GM23338 (cell line): Measurements from ENCODE around the gene SPOUT1. TPM values are rescaled to one million over a fixed set of nuclear protein-coding genes. Genes with fewer than 3 reads are reported as not detected.

Source experiments
- ATAC-seq: fragments of 200-7000 bp; cut with Tn5 transposase; 3 replicates; pipeline ENCODE4 v1.9.1; 2020
- DNase-seq: peaks from one replicate; pipeline ENCODE4 v3.0.0-alpha.2; 2015; ENCODE audit warnings: low spot score
- H2AFZ ChIP-seq: fragments of 200-600 bp; sonication (generic); 2 replicates; pipeline ENCODE4 v1.8.0; 2016; ENCODE audit warnings: antibody characterized with exemption, mild to moderate bottlenecking, moderate library complexity
- H3F3A ChIP-seq: fragments of 200-600 bp; sonication (generic); replicated peaks from 2 replicates; pipeline ENCODE4 v1.8.0; 2017; ENCODE audit warnings: antibody characterized with exemption, mixed run types, low read depth
- H3K27ac ChIP-seq: fragments of 200-600 bp; sonication (generic); 2 replicates; pipeline ENCODE4 v1.6.1; 2016; ENCODE audit warnings: low read depth
- H3K27me3 ChIP-seq: fragments of 200-600 bp; sonication (generic); 2 replicates; pipeline ENCODE4 v1.8.0; 2016; ENCODE audit warnings: mild to moderate bottlenecking, mixed run types, moderate library complexity; ENCODE audit not compliant: insufficient read depth
- H3K36me3 ChIP-seq: fragments of 200-600 bp; sonication (generic); 2 replicates; pipeline ENCODE4 v1.8.0; 2016; ENCODE audit warnings: mild to moderate bottlenecking; ENCODE audit not compliant: insufficient read depth
- H3K4me1 ChIP-seq: fragments of 200-600 bp; sonication (generic); 2 replicates; pipeline ENCODE4 v1.8.0; 2016; ENCODE audit warnings: mild to moderate bottlenecking, moderate library complexity; ENCODE audit not compliant: insufficient read depth
- H3K4me2 ChIP-seq: fragments of 200-600 bp; sonication (generic); 2 replicates; pipeline ENCODE4 v1.7.1; 2017; ENCODE audit warnings: mixed run types
- H3K4me3 ChIP-seq: fragments of 200-600 bp; sonication (generic); 2 replicates; pipeline ENCODE4 v1.6.1; 2016; ENCODE audit warnings: mixed run types
- H3K79me2 ChIP-seq: fragments of 200-600 bp; sonication (generic); replicated peaks from 2 replicates; pipeline ENCODE4 v1.8.0; 2017; ENCODE audit warnings: mild to moderate bottlenecking; ENCODE audit not compliant: insufficient read depth
- H3K9me2 ChIP-seq: fragments of 200-600 bp; sonication (generic); 2 replicates; pipeline ENCODE4 v1.8.0; 2017; ENCODE audit not compliant: insufficient read depth
- H4K20me1 ChIP-seq: fragments of 200-600 bp; sonication (generic); replicated peaks from 2 replicates; pipeline ENCODE4 v1.8.0; 2017; ENCODE audit warnings: mild to moderate bottlenecking; ENCODE audit not compliant: insufficient read depth
- H3K27ac Mint-ChIP-seq: 2 replicates; pipeline ENCODE4 v1.8.0; 2020; ENCODE audit warnings: inconsistent platforms, mild to moderate bottlenecking, moderate library complexity, mixed read lengths
- H3K27me3 Mint-ChIP-seq: 3 replicates; pipeline ENCODE4 v1.8.0; 2022; ENCODE audit warnings: low read depth, mild to moderate bottlenecking, moderate library complexity, mixed read lengths, inconsistent platforms; ENCODE audit not compliant: insufficient read depth, poor library complexity
- H3K36me3 Mint-ChIP-seq: 3 replicates; pipeline ENCODE4 v1.8.0; 2021; ENCODE audit warnings: low read depth, mild to moderate bottlenecking, inconsistent platforms, moderate library complexity, mixed read lengths
- H3K4me1 Mint-ChIP-seq: 3 replicates; pipeline ENCODE4 v1.8.0; 2020; ENCODE audit warnings: mild to moderate bottlenecking, inconsistent platforms, mixed read lengths
- H3K4me3 Mint-ChIP-seq: 3 replicates; pipeline ENCODE4 v1.8.0; 2021; ENCODE audit warnings: moderate library complexity, mild to moderate bottlenecking, inconsistent platforms, mixed read lengths
- H3K9me3 Mint-ChIP-seq: 3 replicates; pipeline ENCODE4 v1.8.0; 2020; ENCODE audit warnings: moderate library complexity, mild to moderate bottlenecking, inconsistent platforms, mixed read lengths
- EZH2phosphoT487 ChIP-seq: fragments of 200-600 bp; sonication (generic); IDR thresholded peaks from one replicate; pipeline ENCODE4 v1.8.1; 2018; ENCODE audit warnings: antibody characterized with exemption; ENCODE audit not compliant: unreplicated experiment
- JUNB ChIP-seq: IDR thresholded peaks from one replicate; pipeline ENCODE4 v1.6.1; 2016; ENCODE audit warnings: antibody characterized with exemption; ENCODE audit not compliant: unreplicated experiment
- NANOG ChIP-seq: IDR thresholded peaks from 2 replicates; pipeline ENCODE4 v1.6.1; 2016; ENCODE audit warnings: antibody characterized with exemption, borderline replicate concordance
- POLR2AphosphoS5 ChIP-seq: IDR thresholded peaks from 2 replicates; pipeline ENCODE4 v1.6.1; 2016; ENCODE audit warnings: antibody characterized with exemption, low read depth
- STAT1 ChIP-seq: IDR thresholded peaks from one replicate; pipeline ENCODE4 v1.6.1; 2016; ENCODE audit warnings: antibody characterized with exemption; ENCODE audit not compliant: unreplicated experiment
- ZNF114 ChIP-seq: fragments of 250-450 bp; sonication (Bioruptor Pico); IDR thresholded peaks from 2 replicates; pipeline ENCODE4 v1.5.0; 2020; ENCODE audit warnings: mild to moderate bottlenecking, moderate library complexity
- ZNF331 ChIP-seq: fragments of 250-450 bp; sonication (Bioruptor Pico); IDR thresholded peaks from 2 replicates; pipeline ENCODE4 v1.5.0; 2020; ENCODE audit warnings: low read depth, mild to moderate bottlenecking, moderate library complexity
- polyA plus RNA-seq: library from polyadenylated mRNA; unstranded; fragments of >200 nt; fragmentation: Nextera tagmentation; extraction: Ambion mirVana; gene quantifications from 2 replicates; pipeline ENCODE4 v1.2.1, GENCODE V29; 2016
- total RNA-seq: library from RNA; depleted of rRNA; stranded (reverse); fragments of >200 nt; shearing (Covaris generic); gene quantifications from 2 replicates; pipeline ENCODE4 v1.2.3, GENCODE V29; 2014
- TF ChIP-seq, protein P1 (sequence below): fragments of 250-450 bp; sonication (Bioruptor Pico); IDR thresholded peaks from 2 replicates; pipeline ENCODE4 v1.5.0; 2020; ENCODE audit warnings: mild to moderate bottlenecking, moderate library complexity

Gene SPOUT1
- total and polyA plus RNA-seq, 2 experiments from 2014 or later: 28.5 to 50.9 TPM

- no peaks in the 10 kb centered on the region for H3K27me3 ChIP-seq
- no peaks in the 10 kb centered on the region for H3K9me3 Mint-ChIP-seq
- H4K20me1 ChIP-seq: no peaks in the 10 kb centered on the region; the same call in 1 of the 2 replicates
- no peaks in the 10 kb centered on the region for H3K9me2 ChIP-seq
- no peaks in the 10 kb centered on the region for H3K4me1 ChIP-seq
- no peak overlapping the region for H3K27ac Mint-ChIP-seq
- H2AFZ ChIP-seq: no peak overlapping the region
- peaks cover 24% of the 10 kb centered on the region for H3K36me3 Mint-ChIP-seq
- DNase-seq (no peak), ATAC-seq (no peak)
- H3K4me3 ChIP-seq: no peak overlapping the region
- H3K36me3 ChIP-seq: peaks cover 7% of the 10 kb centered on the region; the same call in 1 of the 2 replicates
- no peaks in the 10 kb centered on the region for H3K79me2 ChIP-seq
- no peaks in the 10 kb centered on the region for H3K4me1 Mint-ChIP-seq
- no peak overlapping the region for H3K27ac ChIP-seq
- H3F3A ChIP-seq: 0 out of 2 replicates have a peak, but pooled peaks cover 4% of the 10 kb centered on the region
- no peak overlapping the region for H3K4me3 Mint-ChIP-seq
- TF ChIP-seq ZNF331: no peak
- TF ChIP-seq EZH2phosphoT487: no peak
- TF ChIP-seq POLR2AphosphoS5: no peak
- TF ChIP-seq ZNF114 (CRISPR knock-in tag): no peak
- no peak for TF ChIP-seq JUNB
- TF ChIP-seq, protein P1, sequence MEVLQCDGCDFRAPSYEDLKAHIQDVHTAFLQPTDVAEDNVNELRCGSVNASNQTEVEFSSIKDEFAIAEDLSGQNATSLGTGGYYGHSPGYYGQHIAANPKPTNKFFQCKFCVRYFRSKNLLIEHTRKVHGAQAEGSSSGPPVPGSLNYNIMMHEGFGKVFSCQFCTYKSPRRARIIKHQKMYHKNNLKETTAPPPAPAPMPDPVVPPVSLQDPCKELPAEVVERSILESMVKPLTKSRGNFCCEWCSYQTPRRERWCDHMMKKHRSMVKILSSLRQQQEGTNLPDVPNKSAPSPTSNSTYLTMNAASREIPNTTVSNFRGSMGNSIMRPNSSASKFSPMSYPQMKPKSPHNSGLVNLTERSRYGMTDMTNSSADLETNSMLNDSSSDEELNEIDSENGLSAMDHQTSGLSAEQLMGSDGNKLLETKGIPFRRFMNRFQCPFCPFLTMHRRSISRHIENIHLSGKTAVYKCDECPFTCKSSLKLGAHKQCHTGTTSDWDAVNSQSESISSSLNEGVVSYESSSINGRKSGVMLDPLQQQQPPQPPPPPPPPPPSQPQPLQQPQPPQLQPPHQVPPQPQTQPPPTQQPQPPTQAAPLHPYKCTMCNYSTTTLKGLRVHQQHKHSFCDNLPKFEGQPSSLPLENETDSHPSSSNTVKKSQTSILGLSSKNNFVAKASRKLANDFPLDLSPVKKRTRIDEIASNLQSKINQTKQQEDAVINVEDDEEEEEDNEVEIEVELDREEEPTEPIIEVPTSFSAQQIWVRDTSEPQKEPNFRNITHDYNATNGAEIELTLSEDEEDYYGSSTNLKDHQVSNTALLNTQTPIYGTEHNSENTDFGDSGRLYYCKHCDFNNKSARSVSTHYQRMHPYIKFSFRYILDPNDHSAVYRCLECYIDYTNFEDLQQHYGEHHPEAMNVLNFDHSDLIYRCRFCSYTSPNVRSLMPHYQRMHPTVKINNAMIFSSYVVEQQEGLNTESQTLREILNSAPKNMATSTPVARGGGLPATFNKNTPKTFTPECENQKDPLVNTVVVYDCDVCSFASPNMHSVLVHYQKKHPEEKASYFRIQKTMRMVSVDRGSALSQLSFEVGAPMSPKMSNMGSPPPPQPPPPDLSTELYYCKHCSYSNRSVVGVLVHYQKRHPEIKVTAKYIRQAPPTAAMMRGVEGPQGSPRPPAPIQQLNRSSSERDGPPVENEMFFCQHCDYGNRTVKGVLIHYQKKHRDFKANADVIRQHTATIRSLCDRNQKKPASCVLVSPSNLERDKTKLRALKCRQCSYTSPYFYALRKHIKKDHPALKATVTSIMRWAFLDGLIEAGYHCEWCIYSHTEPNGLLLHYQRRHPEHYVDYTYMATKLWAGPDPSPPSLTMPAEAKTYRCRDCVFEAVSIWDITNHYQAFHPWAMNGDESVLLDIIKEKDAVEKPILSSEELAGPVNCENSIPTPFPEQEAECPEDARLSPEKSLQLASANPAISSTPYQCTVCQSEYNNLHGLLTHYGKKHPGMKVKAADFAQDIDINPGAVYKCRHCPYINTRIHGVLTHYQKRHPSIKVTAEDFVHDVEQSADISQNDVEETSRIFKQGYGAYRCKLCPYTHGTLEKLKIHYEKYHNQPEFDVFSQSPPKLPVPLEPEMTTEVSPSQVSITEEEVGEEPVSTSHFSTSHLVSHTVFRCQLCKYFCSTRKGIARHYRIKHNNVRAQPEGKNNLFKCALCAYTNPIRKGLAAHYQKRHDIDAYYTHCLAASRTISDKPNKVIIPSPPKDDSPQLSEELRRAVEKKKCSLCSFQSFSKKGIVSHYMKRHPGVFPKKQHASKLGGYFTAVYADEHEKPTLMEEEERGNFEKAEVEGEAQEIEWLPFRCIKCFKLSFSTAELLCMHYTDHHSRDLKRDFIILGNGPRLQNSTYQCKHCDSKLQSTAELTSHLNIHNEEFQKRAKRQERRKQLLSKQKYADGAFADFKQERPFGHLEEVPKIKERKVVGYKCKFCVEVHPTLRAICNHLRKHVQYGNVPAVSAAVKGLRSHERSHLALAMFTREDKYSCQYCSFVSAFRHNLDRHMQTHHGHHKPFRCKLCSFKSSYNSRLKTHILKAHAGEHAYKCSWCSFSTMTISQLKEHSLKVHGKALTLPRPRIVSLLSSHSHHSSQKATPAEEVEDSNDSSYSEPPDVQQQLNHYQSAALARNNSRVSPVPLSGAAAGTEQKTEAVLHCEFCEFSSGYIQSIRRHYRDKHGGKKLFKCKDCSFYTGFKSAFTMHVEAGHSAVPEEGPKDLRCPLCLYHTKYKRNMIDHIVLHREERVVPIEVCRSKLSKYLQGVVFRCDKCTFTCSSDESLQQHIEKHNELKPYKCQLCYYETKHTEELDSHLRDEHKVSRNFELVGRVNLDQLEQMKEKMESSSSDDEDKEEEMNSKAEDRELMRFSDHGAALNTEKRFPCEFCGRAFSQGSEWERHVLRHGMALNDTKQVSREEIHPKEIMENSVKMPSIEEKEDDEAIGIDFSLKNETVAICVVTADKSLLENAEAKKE: no peak
- TF ChIP-seq NANOG: no peak
- TF ChIP-seq STAT1: no peak
- no peak overlapping the region for H3K4me2 ChIP-seq
- H3K27me3 Mint-ChIP-seq: peaks cover 10% of the 10 kb centered on the region
These were observed 12.3 kb upstream of the SPOUT1 start for GRCh38 chr9:128841694-128842492.
